OCI-LY7 (cell line): Measurements from ENCODE around the gene TDRD9.

Source experiments
- CTCF ChIP-seq: fragments of 200-600 bp; sonication (generic); conservative IDR thresholded peaks from 2 replicates; pipeline ENCODE4 v1.5.1; 2014; ENCODE audit warnings: mild to moderate bottlenecking, antibody characterized with exemption, low read length, moderate library complexity, mixed read lengths
- EZH2phosphoT487 ChIP-seq: fragments of 200-600 bp; sonication (generic); IDR thresholded peaks from 2 replicates; pipeline ENCODE4 v1.6.1; 2018; ENCODE audit warnings: low read depth, borderline replicate concordance, mild to moderate bottlenecking, mixed run types, antibody characterized with exemption, low read length, moderate library complexity, mixed read lengths

- TF ChIP-seq EZH2phosphoT487 = no peak
- TF ChIP-seq CTCF = no peak
These were observed 43.4 kb upstream of the TDRD9 start for GRCh38 chr14:103884854-103885253.
